ENCODE data around the gene SEMA6B.

The SEMA6B gene

DNA sequence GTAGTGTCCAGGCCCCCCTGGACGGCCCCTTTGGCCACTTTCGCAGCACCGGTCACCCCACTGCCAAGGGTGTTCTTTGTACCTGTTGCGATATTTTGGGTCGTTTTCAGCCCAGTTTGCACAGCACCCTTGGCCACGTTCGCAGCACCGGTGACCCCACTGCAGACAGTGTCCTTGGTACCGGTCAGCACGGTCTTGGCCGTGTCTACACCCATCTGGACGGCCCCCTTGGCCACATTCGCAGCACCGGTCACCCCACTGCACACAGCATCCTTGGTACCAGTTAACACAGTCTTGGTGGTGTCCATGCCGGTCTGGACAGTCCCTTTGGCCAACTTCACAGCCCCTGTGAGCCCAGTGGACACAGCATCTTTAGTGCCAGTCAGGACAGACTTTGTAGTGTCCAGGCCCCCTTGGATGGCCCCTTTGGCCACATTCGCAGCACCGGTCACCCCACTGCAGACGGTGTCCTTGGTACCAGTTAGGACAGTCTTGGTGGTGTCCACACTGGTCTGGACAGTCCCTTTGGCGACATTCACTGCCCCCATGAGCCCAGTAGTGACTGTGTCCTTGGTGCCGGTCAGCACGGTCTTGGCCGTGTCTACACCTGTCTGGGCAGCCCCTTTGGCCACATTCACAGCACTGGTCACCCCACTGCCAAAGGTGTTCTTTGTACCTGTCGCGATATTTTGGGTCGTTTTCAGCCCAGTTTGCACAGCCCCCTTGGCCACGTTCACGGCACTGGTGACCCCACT is 48.0 kb downstream of the SEMA6B start:
- DNase-seq (ENCODE audit: low read depth): no peak
- TF ChIP-seq, protein P1, sequence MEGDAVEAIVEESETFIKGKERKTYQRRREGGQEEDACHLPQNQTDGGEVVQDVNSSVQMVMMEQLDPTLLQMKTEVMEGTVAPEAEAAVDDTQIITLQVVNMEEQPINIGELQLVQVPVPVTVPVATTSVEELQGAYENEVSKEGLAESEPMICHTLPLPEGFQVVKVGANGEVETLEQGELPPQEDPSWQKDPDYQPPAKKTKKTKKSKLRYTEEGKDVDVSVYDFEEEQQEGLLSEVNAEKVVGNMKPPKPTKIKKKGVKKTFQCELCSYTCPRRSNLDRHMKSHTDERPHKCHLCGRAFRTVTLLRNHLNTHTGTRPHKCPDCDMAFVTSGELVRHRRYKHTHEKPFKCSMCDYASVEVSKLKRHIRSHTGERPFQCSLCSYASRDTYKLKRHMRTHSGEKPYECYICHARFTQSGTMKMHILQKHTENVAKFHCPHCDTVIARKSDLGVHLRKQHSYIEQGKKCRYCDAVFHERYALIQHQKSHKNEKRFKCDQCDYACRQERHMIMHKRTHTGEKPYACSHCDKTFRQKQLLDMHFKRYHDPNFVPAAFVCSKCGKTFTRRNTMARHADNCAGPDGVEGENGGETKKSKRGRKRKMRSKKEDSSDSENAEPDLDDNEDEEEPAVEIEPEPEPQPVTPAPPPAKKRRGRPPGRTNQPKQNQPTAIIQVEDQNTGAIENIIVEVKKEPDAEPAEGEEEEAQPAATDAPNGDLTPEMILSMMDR (IDR thresholded peaks at IDR 0.05; ENCODE audit: insufficient read depth, low read depth, low read length, missing control alignments): no peak

DNA sequence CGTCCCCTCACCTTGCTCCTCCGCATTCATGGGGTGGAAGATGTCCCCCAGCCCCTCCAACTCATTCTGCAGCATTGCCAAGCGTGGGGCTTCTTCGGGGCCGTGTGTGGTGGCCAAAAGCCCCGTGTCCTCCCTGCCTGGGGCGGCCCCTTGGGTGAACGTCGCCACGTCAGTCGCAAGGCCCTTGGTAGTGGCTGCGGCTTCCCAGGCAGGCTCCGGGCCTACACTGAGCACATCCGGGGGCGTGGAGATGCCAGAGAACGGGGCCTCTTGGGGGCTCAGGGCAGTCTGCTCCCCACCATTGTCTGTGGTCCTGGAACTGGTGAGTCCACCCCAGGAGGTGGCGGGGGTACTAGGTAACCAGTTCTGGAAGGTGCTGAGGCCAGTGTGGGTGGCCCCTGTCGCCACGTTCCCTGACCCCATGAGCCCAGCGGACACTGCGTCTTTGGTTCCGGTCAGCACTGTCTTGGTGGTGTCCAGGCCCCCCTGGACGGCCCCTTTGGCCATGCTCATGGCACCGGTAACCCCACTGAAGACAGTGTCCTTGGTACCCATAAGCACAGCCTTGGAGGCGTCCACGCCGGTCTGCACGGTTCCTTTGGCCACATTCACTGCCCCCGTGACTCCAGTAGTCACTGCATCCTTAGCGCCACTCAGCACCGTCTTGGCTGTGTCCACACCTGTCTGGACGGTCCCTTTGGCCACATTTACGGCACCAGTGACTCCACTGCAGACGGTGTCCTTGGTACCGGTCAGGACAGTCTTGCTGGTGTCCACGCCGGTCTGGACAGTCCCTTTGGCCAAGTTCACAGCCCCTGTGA is 48.8 kb downstream of the SEMA6B start:
- TF ChIP-seq, protein P1 (IDR thresholded peaks at IDR 0.05; ENCODE audit: insufficient read depth, low read depth, low read length, missing control alignments): no peak
- no peak overlapping the region for H3K4me3 ChIP-seq (ENCODE audit: low read depth, low read length)
- DNase-seq (ENCODE audit: low read depth): no peak

More for the DNA sequence above, 48.0 kb downstream of the SEMA6B start:
- no peak overlapping the region for H3K4me3 ChIP-seq (ENCODE audit: low read depth, low read length)

DNA sequence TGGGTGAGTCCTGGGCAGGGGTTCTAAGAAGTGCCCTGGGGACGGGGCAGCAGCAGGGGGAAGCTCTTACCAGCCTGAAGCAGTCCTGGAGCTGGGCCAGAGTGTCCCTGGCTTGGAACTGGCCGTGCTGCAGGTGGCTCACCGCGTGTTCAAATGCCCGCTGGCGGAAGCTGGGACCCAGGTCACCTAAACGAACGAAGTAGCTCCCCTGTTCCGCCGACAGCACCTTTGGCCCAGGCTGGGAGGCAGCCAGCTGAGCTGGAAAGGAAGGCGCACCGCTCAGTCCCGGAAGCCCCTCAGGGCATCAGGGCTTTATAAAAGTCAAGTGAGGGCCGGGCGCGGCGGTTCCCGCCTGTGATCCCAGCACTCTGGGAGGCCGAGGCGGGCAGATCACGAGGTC is 50.8 kb downstream of the SEMA6B start:
- no peak overlapping the region for H3K4me3 ChIP-seq (ENCODE audit: low read depth, low read length)
- DNase-seq (ENCODE audit: low read depth): no peak
- TF ChIP-seq, protein P1 (IDR thresholded peaks at IDR 0.05; ENCODE audit: insufficient read depth, low read depth, low read length, missing control alignments): no peak

DNA sequence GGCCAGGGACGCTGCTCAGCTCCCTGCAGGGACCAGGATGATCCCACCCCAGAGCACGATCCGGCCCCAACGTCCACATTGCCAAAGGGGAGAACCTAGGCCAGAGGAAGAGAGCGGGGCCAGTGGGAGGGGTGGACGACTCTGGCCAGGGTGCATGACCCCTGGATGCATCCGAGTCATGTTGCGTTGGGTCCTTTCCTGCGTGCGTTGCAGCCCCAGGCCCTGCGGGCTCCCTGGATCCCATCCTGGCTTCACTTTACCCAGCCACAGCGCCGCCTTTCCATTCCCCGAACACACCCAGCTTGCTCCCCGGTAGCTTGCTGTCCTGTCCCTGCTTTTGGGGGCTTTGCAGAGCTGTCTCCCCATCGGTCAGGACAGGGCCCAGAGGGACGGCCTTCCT is 51.7 kb downstream of the SEMA6B start:
- no peak for DNase-seq (ENCODE audit: low read depth)
- TF ChIP-seq, protein P1 (IDR thresholded peaks at IDR 0.05; ENCODE audit: insufficient read depth, low read depth, low read length, missing control alignments): no peak

DNA sequence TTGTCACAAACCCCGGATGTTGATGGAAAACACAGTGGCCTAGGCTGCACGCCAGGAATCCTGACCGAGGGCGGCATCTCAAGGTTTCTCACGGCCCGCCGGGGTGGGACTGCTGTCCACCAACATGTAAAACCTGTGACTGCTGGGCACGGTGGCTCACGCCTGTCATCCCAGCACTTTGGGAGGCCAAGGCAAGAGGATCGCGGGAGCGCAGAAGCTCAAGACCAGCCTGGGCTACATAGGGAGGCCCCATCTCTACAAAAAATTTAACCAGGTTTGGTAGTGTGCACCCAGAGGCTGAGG is 52.4 kb downstream of the SEMA6B start:
- TF ChIP-seq, protein P1 (IDR thresholded peaks at IDR 0.05; ENCODE audit: insufficient read depth, low read depth, low read length, missing control alignments): no peak
- no peak for DNase-seq (ENCODE audit: low read depth)
- no peak overlapping the region for H3K4me3 ChIP-seq (ENCODE audit: low read depth, low read length)

More for the DNA sequence above, 51.7 kb downstream of the SEMA6B start:
- no peak overlapping the region for H3K4me3 ChIP-seq (ENCODE audit: low read depth, low read length)

DNA sequence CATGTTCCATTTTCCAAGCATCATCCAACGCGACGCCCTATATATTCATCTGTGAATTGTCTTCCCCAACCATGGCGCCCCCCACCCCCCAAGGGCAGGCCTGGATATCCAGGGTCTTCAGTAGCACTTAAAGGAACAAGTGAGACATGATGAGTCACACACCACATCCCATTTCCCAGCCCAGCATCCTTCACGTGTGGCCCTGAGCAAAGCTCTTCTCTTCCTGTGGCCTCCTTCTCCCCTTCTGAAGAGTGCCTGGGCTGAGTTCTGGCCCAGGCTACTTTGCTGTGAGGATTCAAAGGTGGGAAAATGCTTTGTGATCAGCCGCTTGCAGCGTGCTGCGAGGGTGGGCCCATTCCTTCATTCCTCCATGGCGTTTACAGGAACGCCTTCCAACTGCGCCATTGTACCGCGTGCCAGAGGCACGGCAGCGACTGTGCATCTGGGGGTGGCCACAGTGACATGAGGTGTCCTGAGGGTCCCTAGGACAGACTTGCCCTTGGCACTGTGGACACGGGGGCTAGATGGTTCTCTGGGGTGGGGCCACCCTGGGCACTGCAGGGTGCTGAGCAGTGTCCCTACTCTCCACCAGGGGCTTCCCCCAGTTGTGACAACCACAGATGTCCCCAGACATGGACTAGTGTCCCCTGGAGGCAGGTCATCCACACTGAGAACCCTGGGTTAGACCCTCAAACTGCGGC is 52.9 kb downstream of the SEMA6B start:
- TF ChIP-seq, protein P1 (IDR thresholded peaks at IDR 0.05; ENCODE audit: insufficient read depth, low read depth, low read length, missing control alignments): no peak
- H3K4me3 ChIP-seq (ENCODE audit: low read depth, low read length): no peak overlapping the region
- DNase-seq (ENCODE audit: low read depth): no peak
